Spleen (tissue), 11 donors: Measurements from ENCODE around the gene ERMARD. TPM values are rescaled to one million over a fixed set of nuclear protein-coding genes. Genes with fewer than 3 reads are reported as not detected.

Experiments used
- DNase-seq: peaks from one replicate; pipeline ENCODE4 v3.0.0-alpha.2; 2020
- H3K27ac ChIP-seq, 8 donors: fragments of 200-600 bp; sonication (generic) in 7 of 8; 1 replicate in 4 of 8; 2 replicates in 4 of 8; pipeline versions ENCODE4 v1.5.0 to v1.8.0; 2016 to 2021; ENCODE audit warnings: inconsistent platforms in 4 of 8, mild to moderate bottlenecking in 4 of 8, moderate library complexity in 1 of 8
- H3K27me3 ChIP-seq, 7 donors: fragments of 200-600 bp; sonication (generic) in 6 of 7; replicated peaks in 1 of 7; 1 replicate in 4 of 7; 2 replicates in 3 of 7; pipeline versions ENCODE4 v1.5.0 to v1.8.0; 2016 to 2021; ENCODE audit warnings: inconsistent platforms in 3 of 7, mild to moderate bottlenecking in 1 of 7
- H3K36me3 ChIP-seq, 6 donors: fragments of 200-600 bp; sonication (generic) in 5 of 6; 1 replicate in 4 of 6; 2 replicates in 2 of 6; pipeline versions ENCODE4 v1.5.0 to v1.8.0; 2016 to 2021; ENCODE audit warnings: inconsistent platforms in 2 of 6
- H3K4me1 ChIP-seq, 6 donors: fragments of 200-600 bp; sonication (generic) in 5 of 6; 1 replicate in 3 of 6; 2 replicates in 3 of 6; pipeline versions ENCODE4 v1.5.0 to v1.8.0; 2016 to 2021; ENCODE audit warnings: inconsistent platforms in 3 of 6
- H3K4me3 ChIP-seq, 8 donors: fragments of 200-600 bp; sonication (generic) in 7 of 8; 1 replicate in 4 of 8; 2 replicates in 4 of 8; pipeline versions ENCODE4 v1.5.0 to v1.8.0; 2016 to 2021; ENCODE audit warnings: inconsistent platforms in 4 of 8, mild to moderate bottlenecking in 4 of 8, moderate library complexity in 2 of 8
- H3K9me3 ChIP-seq, 8 donors: fragments of 200-600 bp; sonication (generic) in 7 of 8; 1 replicate in 4 of 8; 2 replicates in 4 of 8; pipeline versions ENCODE4 v1.5.0 to v1.8.0; 2016 to 2021; ENCODE audit warnings: inconsistent platforms in 4 of 8
- POLR2A ChIP-seq, 3 donors: fragments of 450-650 bp; IDR thresholded peaks; one replicate each; pipeline ENCODE4 v1.5.1; 2017; ENCODE audit warnings: antibody characterized with exemption in 3 of 3, mild to moderate bottlenecking in 1 of 3
- POLR2AphosphoS5 ChIP-seq, 3 donors: sonication (generic); formaldehyde crosslinking; IDR thresholded peaks; one replicate each; pipeline ENCODE4 v1.5.1; 2017; ENCODE audit warnings: antibody characterized with exemption in 3 of 3
- WGBS, 5 donors: extraction: QIAGEN DNeasy Blood & Tissue Kit in 3 of 5; methylation state at CpG; one replicate each; pipeline versions ENCODE4 v1.1.5 to v1.1.7; 2013 to 2018; 5-methylcytosine and 5-hydroxymethylcytosine counted together
- intact Hi-C: fragments of 100-400 bp; cut with DNase I; formaldehyde crosslinking; loops from one replicate; pipeline ENCODE4 v1.15.0; 2023; ENCODE audit warnings: low total_unique reads
- polyA plus RNA-seq, 3 donors: library from polyadenylated mRNA; stranded (reverse); fragments of 200-250 nt; gene quantifications; one replicate each; pipeline ENCODE4 v1.2.1, GENCODE V29; 2013
- total RNA-seq, 7 donors: library from RNA; depleted of rRNA in 3 of 7; stranded (reverse); fragments of >200 nt in 3 of 7; fragmentation: NEBNext Ultra II Directional in 4 of 7; extraction: Animal tissue kit (Norgen Biotek cat#: 25700) in 4 of 7; gene quantifications; one replicate each; pipeline versions ENCODE4 v1.1.0 to v1.2.1, GENCODE V29; 2016 to 2021
- TF ChIP-seq, protein P1 (sequence below), 11 experiments: fragments of 200-600 bp in 7 of 11; fragments of 450-650 bp in 4 of 11; sonication (generic) in 4 of 11; IDR thresholded peaks in 8 of 11; conservative IDR thresholded peaks in 3 of 11; 1 replicate in 7 of 11; 2 replicates in 4 of 11; pipeline versions ENCODE4 v1.4.0 to v1.8.0; 2016 to 2021; ENCODE audit warnings: antibody characterized with exemption in 11 of 11, inconsistent platforms in 4 of 11, mild to moderate bottlenecking in 1 of 11
- donor health status: healthy with polysubstance abuse.
- donor health status: DM: no; HTN: no; CAD: no; lungs with moderate emphysema.
- donor health status: DM: no; HTN: no; CAD: no.
- donor health status: Bipolar disorder and iron deficiency.
- donor health status: healthy.
- donor health status: DM: no; HTN: no; CAD: no.
- donor health status: DM: yes; HTN: yes; CAD: no.

ERMARD gene
- total and polyA plus RNA-seq, 10 donors: 23.1 to 87.3 (median 37.7) TPM

DNA sequence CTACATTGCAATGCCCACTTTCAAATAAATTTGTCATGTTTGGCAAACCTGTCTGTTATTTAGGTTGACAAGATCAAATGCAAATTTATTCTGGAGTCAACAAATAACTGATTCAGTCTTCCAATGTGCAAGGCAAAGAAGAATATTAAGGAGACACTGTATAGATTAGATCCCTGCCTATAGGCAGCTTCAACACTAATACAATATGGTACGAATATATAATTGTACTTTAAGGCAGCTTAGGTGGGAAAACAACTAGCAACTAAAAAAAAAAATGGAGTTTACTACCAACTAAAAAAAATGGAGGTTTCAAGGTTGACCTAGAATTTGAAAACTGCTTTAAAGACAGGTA, 25.4 kb upstream of the ERMARD start:
- H3K27me3 ChIP-seq: no peaks in the 10 kb centered on the region
- H3K4me1 ChIP-seq: peaks cover 16 to 35% (median 29%) of the 10 kb centered on the region in 6 donors
- TF ChIP-seq, protein P1, sequence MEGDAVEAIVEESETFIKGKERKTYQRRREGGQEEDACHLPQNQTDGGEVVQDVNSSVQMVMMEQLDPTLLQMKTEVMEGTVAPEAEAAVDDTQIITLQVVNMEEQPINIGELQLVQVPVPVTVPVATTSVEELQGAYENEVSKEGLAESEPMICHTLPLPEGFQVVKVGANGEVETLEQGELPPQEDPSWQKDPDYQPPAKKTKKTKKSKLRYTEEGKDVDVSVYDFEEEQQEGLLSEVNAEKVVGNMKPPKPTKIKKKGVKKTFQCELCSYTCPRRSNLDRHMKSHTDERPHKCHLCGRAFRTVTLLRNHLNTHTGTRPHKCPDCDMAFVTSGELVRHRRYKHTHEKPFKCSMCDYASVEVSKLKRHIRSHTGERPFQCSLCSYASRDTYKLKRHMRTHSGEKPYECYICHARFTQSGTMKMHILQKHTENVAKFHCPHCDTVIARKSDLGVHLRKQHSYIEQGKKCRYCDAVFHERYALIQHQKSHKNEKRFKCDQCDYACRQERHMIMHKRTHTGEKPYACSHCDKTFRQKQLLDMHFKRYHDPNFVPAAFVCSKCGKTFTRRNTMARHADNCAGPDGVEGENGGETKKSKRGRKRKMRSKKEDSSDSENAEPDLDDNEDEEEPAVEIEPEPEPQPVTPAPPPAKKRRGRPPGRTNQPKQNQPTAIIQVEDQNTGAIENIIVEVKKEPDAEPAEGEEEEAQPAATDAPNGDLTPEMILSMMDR (IDR thresholded peaks at IDR 0.05 in 8 of 11, conservative IDR thresholded peaks at IDR 0.05 in 3 of 11): no peak
- TF ChIP-seq POLR2AphosphoS5 (IDR thresholded peaks at IDR 0.05) (no peak), POLR2A (IDR thresholded peaks at IDR 0.05) (no peak)
- no peaks in the 10 kb centered on the region for H3K9me3 ChIP-seq
- H3K27ac ChIP-seq: peak overlapping the region in 7 of 8 donors; percentile 10 to 98 (median 94)
- 89 to 96% (median 90%) methylated on average over 1 of the region's 1 CpG for WGBS, 5 donors
- H3K4me3 ChIP-seq: peak overlapping the region in 1 of 8 donors; percentile 91
- intact Hi-C loops: no loop called here
- H3K36me3 ChIP-seq: no peaks in the 10 kb centered on the region
- no peak for DNase-seq

DNA sequence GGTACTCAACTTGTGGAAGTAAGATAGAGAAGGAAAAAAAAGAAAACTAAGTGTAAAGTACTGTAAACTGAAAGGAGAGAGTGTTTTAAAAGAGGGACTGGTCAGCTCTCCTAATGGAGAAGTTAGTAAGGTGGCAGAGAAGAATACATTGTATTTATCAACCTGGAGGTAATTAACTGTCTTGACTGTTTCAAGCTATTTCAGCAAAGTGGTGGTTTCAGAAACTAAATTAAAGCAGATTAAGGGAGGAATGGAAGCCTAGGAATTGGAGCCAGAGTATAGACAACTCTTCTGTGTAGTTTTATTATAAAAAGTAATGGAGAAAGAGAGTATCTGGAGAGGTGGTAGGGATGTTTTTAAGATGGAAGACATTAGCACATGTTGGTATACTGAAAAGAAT, 24.5 kb upstream of the ERMARD start:
- Histone ChIP-seq H3K27me3 (no peaks in the 10 kb centered on the region), H3K4me1 (peaks cover 8 to 26% (median 20%) of the 10 kb centered on the region in 6 donors), H3K36me3 (no peaks in the 10 kb centered on the region), H3K4me3 (no peak overlapping the region), H3K27ac (peak overlapping the region in 5 of 8 donors; percentile 10 to 98 (median 96)), H3K9me3 (no peaks in the 10 kb centered on the region)
- DNase-seq: no peak
- intact Hi-C loops: no loop called here
- no peak for TF ChIP-seq POLR2AphosphoS5 (IDR thresholded peaks at IDR 0.05)
- no peak for TF ChIP-seq POLR2A (IDR thresholded peaks at IDR 0.05)
- TF ChIP-seq, protein P1 (IDR thresholded peaks at IDR 0.05 in 8 of 11, conservative IDR thresholded peaks at IDR 0.05 in 3 of 11): no peak

DNA sequence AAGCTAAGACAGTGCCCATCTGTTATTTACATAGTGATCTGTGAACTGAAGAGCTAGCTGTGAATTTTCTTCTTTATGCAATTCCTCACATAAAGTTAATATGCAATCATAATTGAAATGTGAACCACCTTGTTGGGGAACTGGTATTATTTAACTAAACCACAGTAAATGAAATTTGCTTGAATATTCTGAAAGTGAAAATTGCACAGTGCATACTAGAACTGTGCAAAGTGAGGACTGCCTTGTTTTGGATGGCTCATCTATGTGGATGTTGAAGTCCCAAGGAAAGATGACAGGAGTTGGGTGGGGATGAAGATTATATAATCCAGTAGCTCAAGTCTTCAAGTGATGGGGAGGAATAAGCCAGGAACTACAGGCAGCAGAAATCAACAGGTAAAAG, 21.5 kb upstream of the ERMARD start:
- no peaks in the 10 kb centered on the region for H3K36me3 ChIP-seq
- no peak overlapping the region for H3K27ac ChIP-seq
- H3K4me1 ChIP-seq: peaks cover 0 to 10% (median 7%) of the 10 kb centered on the region in 6 donors
- no peaks in the 10 kb centered on the region for H3K9me3 ChIP-seq
- no peaks in the 10 kb centered on the region for H3K27me3 ChIP-seq
- H3K4me3 ChIP-seq: no peak overlapping the region
- no peak for DNase-seq
- TF ChIP-seq POLR2A (IDR thresholded peaks at IDR 0.05) (no peak), POLR2AphosphoS5 (IDR thresholded peaks at IDR 0.05) (no peak)
- TF ChIP-seq, protein P1 (IDR thresholded peaks at IDR 0.05 in 8 of 11, conservative IDR thresholded peaks at IDR 0.05 in 3 of 11): no peak
- intact Hi-C loops: no loop called here

DNA sequence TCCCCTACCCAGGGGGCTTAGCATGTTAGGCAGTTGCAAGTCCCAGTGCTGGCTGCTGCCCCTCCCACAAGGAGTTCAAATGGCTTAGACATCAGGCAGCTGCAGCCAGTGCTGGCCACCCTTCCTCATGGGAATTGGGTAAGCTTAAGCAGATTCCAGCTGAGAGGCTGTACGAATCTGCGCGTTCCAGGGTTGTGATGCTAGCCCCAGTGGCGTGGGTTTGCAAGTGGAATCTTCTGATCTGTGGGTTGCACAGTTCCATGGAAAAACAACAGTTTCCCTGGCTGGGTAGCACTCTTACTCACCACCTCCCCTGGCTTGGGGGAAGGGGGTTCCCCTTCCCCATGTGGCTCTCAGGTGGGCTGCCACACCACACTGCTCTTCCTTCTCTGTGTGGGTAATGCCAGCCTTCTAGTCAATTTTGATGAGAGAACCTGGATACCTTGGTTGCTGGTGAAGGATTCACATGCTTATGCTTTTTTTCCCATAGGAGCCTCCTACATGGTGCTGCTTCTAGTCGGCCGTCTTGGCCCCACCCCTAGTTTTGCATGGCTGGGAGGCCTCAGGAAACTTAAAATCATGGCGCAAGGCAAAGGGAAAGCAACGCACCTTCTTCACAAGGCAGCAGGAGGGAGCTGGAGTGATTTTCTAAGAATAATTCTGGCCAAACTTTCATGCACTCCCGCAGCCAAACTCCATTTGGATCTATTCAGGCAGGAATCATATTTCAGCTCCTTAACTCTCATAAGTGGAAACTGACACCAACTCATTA, 13.0 kb upstream of the ERMARD start:
- intact Hi-C loops: no loop called here
- Histone ChIP-seq H3K27ac (no peak overlapping the region), H3K9me3 (no peaks in the 10 kb centered on the region), H3K4me1 (no peaks in the 10 kb centered on the region), H3K4me3 (no peak overlapping the region), H3K36me3 (no peaks in the 10 kb centered on the region), H3K27me3 (no peaks in the 10 kb centered on the region)
- TF ChIP-seq, protein P1 (IDR thresholded peaks at IDR 0.05 in 8 of 11, conservative IDR thresholded peaks at IDR 0.05 in 3 of 11): no peak
- TF ChIP-seq POLR2A (IDR thresholded peaks at IDR 0.05) (no peak), POLR2AphosphoS5 (IDR thresholded peaks at IDR 0.05) (no peak)
- 74 to 82% (median 81%) methylated on average over 9 of the region's 9 CpGs for whole genome bisulfite sequencing, 5 donors
- no peak for DNase-seq
